ENCODE results near the gene RORC. TPM values are rescaled to one million over a fixed set of nuclear protein-coding genes. Genes with fewer than 3 reads are reported as not detected.

RORC gene
- total RNA-seq, 2 experiments from 2014 or later = 0.90 to 1.3 TPM

DNA sequence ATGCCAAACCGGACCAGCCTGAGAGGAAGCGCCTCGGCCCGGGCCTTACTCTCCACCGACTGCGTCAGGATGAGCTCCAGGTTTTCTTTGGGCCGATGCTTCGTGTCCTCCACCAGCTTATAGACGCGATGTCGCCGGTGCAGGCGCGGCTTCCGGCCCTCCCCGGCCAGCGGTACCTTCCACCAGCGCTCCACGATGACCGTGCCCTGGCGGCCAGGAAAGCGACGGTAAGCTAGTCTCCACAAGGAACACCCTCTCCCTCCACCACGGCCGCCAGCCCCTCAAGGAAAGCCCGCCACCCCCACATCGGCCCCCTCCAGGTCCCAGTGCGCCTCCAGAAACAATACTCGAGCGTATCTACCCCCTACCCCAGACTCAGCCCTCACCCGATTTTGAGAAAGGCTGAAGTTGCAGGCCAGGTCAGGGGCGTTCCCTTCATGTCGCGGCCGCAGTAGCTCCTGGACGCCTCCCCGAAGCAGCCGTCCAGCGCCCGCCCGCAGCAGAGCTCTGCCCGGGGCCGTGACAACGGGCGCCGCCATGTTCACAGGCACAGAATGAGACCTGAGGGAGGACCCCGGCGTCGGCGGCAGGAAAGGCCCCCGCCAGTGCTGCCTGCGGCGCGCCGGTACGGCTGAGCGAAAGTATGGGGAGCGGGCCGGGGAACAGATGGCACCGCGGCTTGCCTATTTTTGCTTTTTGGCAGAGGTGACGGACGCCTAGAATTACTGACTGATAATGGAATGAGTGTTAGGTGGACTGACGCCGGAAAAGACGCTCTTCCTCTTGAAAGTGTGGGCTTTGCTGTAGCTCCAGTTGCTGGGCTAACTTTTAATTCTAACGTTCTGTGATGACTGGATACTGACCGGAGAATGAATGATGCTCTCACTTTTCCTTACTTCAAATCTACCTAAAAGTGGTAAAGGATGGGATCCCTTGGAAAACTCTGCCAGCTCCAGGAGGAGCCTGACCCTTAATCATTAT lies 68.4 kb downstream of the RORC start, which contains the start of gene MRPL9:
Gene MRPL9, minus strand, starts transcription at position 556 of the 981 bp plus-strand sequence. Its CDS starts 17 bp downstream, at position 539.
- ChIA-PET POLR2A (interaction anchor here (0.9 to 1.4 kb wide), 4 partner anchors 26 to 83 kb away, joined by 3 to 5 read pairs (median 4); partner anchors contain the start of gene C2CD4D), CTCF (interaction anchor here (1.1 kb wide), 2 partner anchors 65 to 73 kb away, joined by 3 to 5 read pairs; no protein-coding TSS in a partner anchor)

- CTCF ChIA-PET = interaction anchor here (0.8 kb wide), 1 partner anchor 144 kb away, joined by 3 read pairs; no protein-coding TSS in a partner anchor
- POLR2A ChIA-PET = no interaction called here
Observed at GRCh38 chr1:151760597-151761385, 70.8 kb downstream of the RORC start.

- POLR2A ChIA-PET = no interaction called here
- CTCF ChIA-PET = interaction anchor here (0.7 kb wide), 1 partner anchor 306 kb away, joined by 3 read pairs; no protein-coding TSS in a partner anchor
Observed at GRCh38 chr1:151759241-151759640, 72.4 kb downstream of the RORC start.

- CTCF ChIA-PET = no interaction called here
- POLR2A ChIA-PET = no interaction called here
Observed at GRCh38 chr1:151756291-151756690, 75.3 kb downstream of the RORC start.

Other genes starting within 250 kb of the RORC start
- gene SNX27, start 219.8 kb downstream of the RORC start, total RNA-seq = 10 to 100 TPM; 33.1 to 33.8 TPM
- not detected for gene CELF3, start 115.0 kb downstream of the RORC start, total RNA-seq
- gene RIIAD1, start 110.3 kb downstream of the RORC start, total RNA-seq = not detected
- 100 to 1,000 TPM; 161 to 169 TPM for gene MRPL9, start 68.3 kb downstream of the RORC start, total RNA-seq
- 10 to 100 TPM; 12.7 to 13.1 TPM for gene TDRKH, start 41.3 kb downstream of the RORC start, total RNA-seq
- under 1 TPM; 0.08 to 0.13 TPM for gene LINGO4, start 26.4 kb downstream of the RORC start, total RNA-seq
- 1 to 10 TPM; 1.5 to 1.7 TPM for gene C2CD4D, start 8.0 kb upstream of the RORC start, total RNA-seq
- gene THEM5, start 21.9 kb upstream of the RORC start, total RNA-seq = not detected
- gene THEM4, start 77.7 kb upstream of the RORC start, total RNA-seq = 10 to 100 TPM; 28.7 to 31.8 TPM
- gene S100A10, start 162.1 kb upstream of the RORC start, total RNA-seq = 100 to 1,000 TPM; 285 to 288 TPM
- gene S100A11, start 205.2 kb upstream of the RORC start, total RNA-seq = 100 to 1,000 TPM; 269 to 292 TPM

Data from activated CD8-positive, alpha-beta memory T cell treated with anti-CD3 and anti-CD28 coated beads for 36 hours (primary cell).